Sigmoid colon (tissue), 7 donors: ENCODE data around the gene HIRA. TPM values are rescaled to one million over a fixed set of nuclear protein-coding genes. Genes with fewer than 3 reads are reported as not detected.

Experiments
- DNase-seq: peaks from one replicate; pipeline ENCODE4 v3.0.0-alpha.2; 2019
- H3K27ac ChIP-seq, 4 donors: fragments of 200-600 bp; sonication (generic); one replicate each; pipeline ENCODE4 v1.5.1; 2016 to 2019; ENCODE audit warnings: mild to moderate bottlenecking in 1 of 4
- H3K27me3 ChIP-seq, 3 donors: fragments of 200-600 bp; sonication (generic); one replicate each; pipeline ENCODE4 v1.5.1; 2019; ENCODE audit warnings: mild to moderate bottlenecking in 1 of 3
- H3K36me3 ChIP-seq, 4 donors: fragments of 200-600 bp; sonication (generic); one replicate each; pipeline ENCODE4 v1.5.1; 2016 to 2019
- H3K4me1 ChIP-seq, 4 donors: fragments of 200-600 bp; sonication (generic); one replicate each; pipeline ENCODE4 v1.5.1; 2017 to 2019
- H3K4me3 ChIP-seq, 4 donors: fragments of 200-600 bp; sonication (generic); one replicate each; pipeline ENCODE4 v1.5.1; 2017 to 2019; ENCODE audit warnings: mild to moderate bottlenecking in 2 of 4, moderate library complexity in 1 of 4
- H3K9me3 ChIP-seq, 4 donors: fragments of 200-600 bp in 3 of 4; sonication (generic) in 3 of 4; one replicate each; pipeline versions ENCODE4 v1.5.1 to v1.6.1; 2013 to 2019
- EP300 ChIP-seq, 4 donors: sonication (generic); formaldehyde crosslinking; IDR thresholded peaks; one replicate each; pipeline ENCODE4 v1.6.1; 2017; ENCODE audit warnings: antibody characterized with exemption in 4 of 4
- POLR2A ChIP-seq, 2 donors: fragments of 450-650 bp; IDR thresholded peaks; one replicate each; pipeline ENCODE4 v1.6.1; 2016; ENCODE audit warnings: antibody characterized with exemption in 2 of 2, mild to moderate bottlenecking in 2 of 2, moderate library complexity in 2 of 2
- POLR2AphosphoS5 ChIP-seq, 4 donors: sonication (generic); formaldehyde crosslinking; IDR thresholded peaks; one replicate each; pipeline ENCODE4 v1.6.1; 2017; ENCODE audit warnings: antibody characterized with exemption in 4 of 4
- WGBS, 2 donors: extraction: QIAGEN DNeasy Blood & Tissue Kit; methylation state at CpG; one replicate each; pipeline ENCODE4 v1.1.7; 2013; 5-methylcytosine and 5-hydroxymethylcytosine counted together
- intact Hi-C: fragments of 100-400 bp; cut with DNase I; formaldehyde crosslinking; loops from one replicate; pipeline ENCODE4 v1.15.1; 2023
- polyA plus RNA-seq, 3 donors: library from polyadenylated mRNA; stranded (reverse); fragments of 200-250 nt; gene quantifications; one replicate each; pipeline ENCODE4 v1.2.3, GENCODE V29; 2013
- total RNA-seq, 4 donors: library from RNA; depleted of rRNA; stranded (reverse); fragments of >200 nt; gene quantifications; one replicate each; pipeline ENCODE4 v1.1.0, GENCODE V29; 2016
- TF ChIP-seq, protein P1 (sequence below), 4 experiments: fragments of 450-650 bp in 3 of 4; fragments of 200-600 bp in 1 of 4; IDR thresholded peaks; one replicate each; pipeline ENCODE4 v1.5.1; 2016 to 2019; ENCODE audit warnings: antibody characterized with exemption in 4 of 4, mild to moderate bottlenecking in 3 of 4, moderate library complexity in 2 of 4
- donor health status: healthy with polysubstance abuse.
- donor health status: Bipolar disorder and iron deficiency.
- donor health status: healthy.

Gene HIRA
- total and polyA plus RNA-seq, 7 donors: 11.1 to 25.0 (median 15.3) TPM

GRCh38 chr22:19361501-19362103 lies 69.9 kb downstream of the HIRA start:
- Histone ChIP-seq H3K36me3 (peaks cover 13 to 88% (median 30%) of the 10 kb centered on the region in 4 donors), H3K9me3 (no peaks in the 10 kb centered on the region), H3K27me3 (no peaks in the 10 kb centered on the region), H3K4me3 (no peak overlapping the region), H3K27ac (no peak overlapping the region), H3K4me1 (no peaks in the 10 kb centered on the region)
- no peak for DNase-seq
- TF ChIP-seq POLR2AphosphoS5 (IDR thresholded peaks at IDR 0.05) (no peak), EP300 (IDR thresholded peaks at IDR 0.05) (no peak), POLR2A (IDR thresholded peaks at IDR 0.05) (no peak)
- TF ChIP-seq, protein P1, sequence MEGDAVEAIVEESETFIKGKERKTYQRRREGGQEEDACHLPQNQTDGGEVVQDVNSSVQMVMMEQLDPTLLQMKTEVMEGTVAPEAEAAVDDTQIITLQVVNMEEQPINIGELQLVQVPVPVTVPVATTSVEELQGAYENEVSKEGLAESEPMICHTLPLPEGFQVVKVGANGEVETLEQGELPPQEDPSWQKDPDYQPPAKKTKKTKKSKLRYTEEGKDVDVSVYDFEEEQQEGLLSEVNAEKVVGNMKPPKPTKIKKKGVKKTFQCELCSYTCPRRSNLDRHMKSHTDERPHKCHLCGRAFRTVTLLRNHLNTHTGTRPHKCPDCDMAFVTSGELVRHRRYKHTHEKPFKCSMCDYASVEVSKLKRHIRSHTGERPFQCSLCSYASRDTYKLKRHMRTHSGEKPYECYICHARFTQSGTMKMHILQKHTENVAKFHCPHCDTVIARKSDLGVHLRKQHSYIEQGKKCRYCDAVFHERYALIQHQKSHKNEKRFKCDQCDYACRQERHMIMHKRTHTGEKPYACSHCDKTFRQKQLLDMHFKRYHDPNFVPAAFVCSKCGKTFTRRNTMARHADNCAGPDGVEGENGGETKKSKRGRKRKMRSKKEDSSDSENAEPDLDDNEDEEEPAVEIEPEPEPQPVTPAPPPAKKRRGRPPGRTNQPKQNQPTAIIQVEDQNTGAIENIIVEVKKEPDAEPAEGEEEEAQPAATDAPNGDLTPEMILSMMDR (IDR thresholded peaks at IDR 0.05): no peak
- 85 to 93% methylated on average over 7 of the region's 7 CpGs for WGBS, 2 donors
- intact Hi-C loops: no loop called here

DNA sequence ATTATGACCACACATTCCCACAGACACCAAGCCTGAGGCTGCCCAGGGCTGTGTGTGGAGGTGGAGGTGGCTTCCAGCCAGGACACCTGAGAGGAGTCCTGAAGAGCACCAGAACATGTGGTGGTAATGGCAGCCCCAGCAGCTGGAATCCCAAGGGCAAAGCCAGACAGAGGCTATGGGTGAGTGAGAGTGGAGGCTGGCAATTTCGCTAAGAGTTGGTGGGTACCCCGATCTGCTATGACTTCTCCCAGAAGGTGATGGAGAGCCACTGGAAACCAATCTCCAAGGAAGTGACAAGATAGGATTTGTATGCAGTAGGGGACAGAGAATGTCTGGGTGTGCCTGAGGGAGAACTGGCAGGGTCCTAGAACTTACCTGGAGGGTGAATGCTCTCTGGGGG lies 70.7 kb downstream of the HIRA start:
- H3K4me3 ChIP-seq: no peak overlapping the region
- 97 to 98% methylated on average over 2 of the region's 2 CpGs for WGBS, 2 donors
- H3K27me3 ChIP-seq: no peaks in the 10 kb centered on the region
- no peak for DNase-seq
- no peak overlapping the region for H3K27ac ChIP-seq
- H3K4me1 ChIP-seq: no peaks in the 10 kb centered on the region
- TF ChIP-seq POLR2A (IDR thresholded peaks at IDR 0.05): no peak
- TF ChIP-seq, protein P1 (IDR thresholded peaks at IDR 0.05): no peak
- TF ChIP-seq POLR2AphosphoS5 (IDR thresholded peaks at IDR 0.05): no peak
- TF ChIP-seq EP300 (IDR thresholded peaks at IDR 0.05): no peak
- no peaks in the 10 kb centered on the region for H3K9me3 ChIP-seq
- H3K36me3 ChIP-seq: peaks cover 13 to 89% (median 33%) of the 10 kb centered on the region in 4 donors
- intact Hi-C loops: no loop called here

- 95 to 99% methylated on average over 8 of the region's 8 CpGs for WGBS, 2 donors
- Histone ChIP-seq H3K36me3 (peaks cover 13 to 89% (median 35%) of the 10 kb centered on the region in 4 donors), H3K27me3 (no peaks in the 10 kb centered on the region), H3K27ac (no peak overlapping the region), H3K4me3 (no peak overlapping the region), H3K9me3 (no peaks in the 10 kb centered on the region), H3K4me1 (no peaks in the 10 kb centered on the region)
- intact Hi-C loops: no loop called here
- no peak for DNase-seq
- TF ChIP-seq, protein P1 (IDR thresholded peaks at IDR 0.05): no peak
- TF ChIP-seq POLR2AphosphoS5 (IDR thresholded peaks at IDR 0.05) (no peak), POLR2A (IDR thresholded peaks at IDR 0.05) (no peak), EP300 (IDR thresholded peaks at IDR 0.05) (no peak)
Observed at GRCh38 chr22:19360300-19360792, 71.2 kb downstream of the HIRA start.

GRCh38 chr22:19359554-19360299 lies 71.8 kb downstream of the HIRA start:
- H3K4me3 ChIP-seq: no peak overlapping the region
- no peak for TF ChIP-seq POLR2A (IDR thresholded peaks at IDR 0.05)
- TF ChIP-seq, protein P1 (IDR thresholded peaks at IDR 0.05): no peak
- no peaks in the 10 kb centered on the region for H3K4me1 ChIP-seq
- no peaks in the 10 kb centered on the region for H3K27me3 ChIP-seq
- no peak overlapping the region for H3K27ac ChIP-seq
- peaks cover 13 to 89% (median 35%) of the 10 kb centered on the region in 4 donors for H3K36me3 ChIP-seq
- WGBS, 2 donors: 94 to 98% methylated on average over 6 of the region's 6 CpGs
- intact Hi-C loops: no loop called here
- DNase-seq: no peak
- no peaks in the 10 kb centered on the region for H3K9me3 ChIP-seq
